Stimulated activated CD8-positive, alpha-beta memory T cell treated with anti-CD3 and anti-CD28 coated beads, Interleukin-12 subunit alpha, Interleukin-12 subunit beta, amount 100 ng/mL, for 4 hours (primary cell): ENCODE data around the gene SPACA5B.
"Not testable (repeated sequence)": the region's sequence is repeated elsewhere in the genome, so short reads cannot be mapped to it uniquely, and the experiment has no call there.

Experiments used
- DNase-seq: peaks from one replicate; pipeline ENCODE4 v3.0.0-alpha.2; 2020; ENCODE audit warnings: low read depth

The SPACA5B gene

GRCh38 chrX:48130326-48130725 is at the start of gene SPACA5B:
SPACA5B (plus strand) TSS chrX:48130626; CDS start chrX:48130688, 62 bp downstream.
- not testable (repeated sequence) for DNase-seq

- no peak for DNase-seq
Measured at GRCh38 chrX:48083212-48083611, 47.2 kb upstream of the SPACA5B start.

DNA sequence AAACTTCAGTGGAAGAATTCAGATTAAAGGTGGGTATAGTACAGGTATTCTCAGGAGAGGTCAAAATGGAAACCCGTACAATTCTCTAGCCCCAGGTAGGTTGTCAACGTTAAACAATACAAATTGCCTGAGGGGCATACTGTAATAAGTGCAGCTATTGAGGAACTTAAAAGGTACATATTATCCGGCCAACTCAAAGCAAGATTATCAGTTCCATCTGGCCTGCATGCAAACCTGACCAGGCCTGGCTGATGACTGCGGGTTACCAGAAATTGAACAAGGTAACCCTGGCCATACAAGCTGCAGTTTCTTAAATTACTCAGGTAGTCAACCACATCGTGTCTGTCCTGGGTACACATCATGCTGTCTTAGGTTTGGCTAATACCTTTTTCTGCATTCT is 46.7 kb upstream of the SPACA5B start:
- no peak for DNase-seq

DNA sequence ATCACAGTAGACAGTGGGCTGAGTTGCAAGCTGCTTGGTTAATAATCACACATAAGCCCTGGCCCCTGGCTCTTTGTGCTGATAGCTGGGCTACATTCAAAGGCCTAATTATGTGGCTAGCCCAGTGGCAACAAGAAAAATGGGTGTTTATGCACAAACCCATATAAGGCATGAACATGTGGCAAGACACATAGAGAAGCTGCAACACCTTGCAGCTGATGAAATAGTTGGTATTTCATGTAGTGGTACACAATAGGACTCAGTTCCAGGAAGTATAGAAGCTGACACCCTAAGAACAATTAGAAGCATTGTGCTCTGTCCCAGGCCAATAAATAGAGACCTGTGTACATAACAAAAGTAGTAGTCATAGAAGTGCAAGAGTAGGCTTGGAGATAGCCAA is 44.3 kb upstream of the SPACA5B start:
- no peak for DNase-seq

- no peak for DNase-seq
Measured at GRCh38 chrX:48090123-48090522, 40.3 kb upstream of the SPACA5B start.

DNA sequence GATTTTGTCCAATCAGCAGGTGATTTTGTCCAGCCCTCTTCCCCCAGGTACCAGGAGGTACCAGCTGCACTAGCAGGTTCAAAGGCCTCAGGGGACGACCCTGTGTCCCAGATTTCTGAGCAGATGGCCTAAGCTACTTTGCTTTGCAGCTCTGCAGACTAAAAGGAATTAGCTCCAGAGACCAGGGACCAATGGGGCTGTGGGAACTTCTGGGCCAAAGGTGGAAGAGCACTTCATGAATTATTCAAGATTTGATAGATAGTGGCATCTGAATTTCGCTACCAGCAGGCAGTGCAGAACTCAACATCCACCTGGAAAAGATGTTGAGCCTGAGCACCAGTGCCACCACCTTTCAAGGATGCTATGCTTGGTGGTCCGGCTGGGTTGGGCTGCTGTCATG is 37.9 kb upstream of the SPACA5B start:
- not testable (repeated sequence) for DNase-seq

DNA sequence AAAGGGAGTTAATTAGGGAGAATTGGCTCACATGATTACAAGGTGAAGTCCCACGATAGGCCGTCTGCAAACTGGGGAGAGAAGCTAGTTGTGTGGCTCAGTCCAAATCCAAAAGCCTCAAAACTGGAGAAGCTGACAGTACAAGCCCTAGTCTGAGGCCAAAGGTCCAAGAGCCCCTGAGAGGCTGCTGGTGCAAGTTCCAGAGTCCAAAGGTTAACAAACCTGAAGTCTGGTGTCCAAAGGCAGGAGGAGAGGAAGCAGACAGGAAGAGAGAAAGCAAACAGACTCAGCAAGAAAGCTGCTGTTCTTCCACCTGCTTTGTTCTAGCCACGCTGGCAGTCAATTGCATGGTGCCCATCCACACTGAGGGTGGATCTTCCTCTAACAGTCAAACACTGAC is 29.0 kb upstream of the SPACA5B start:
- DNase-seq = no peak

DNA sequence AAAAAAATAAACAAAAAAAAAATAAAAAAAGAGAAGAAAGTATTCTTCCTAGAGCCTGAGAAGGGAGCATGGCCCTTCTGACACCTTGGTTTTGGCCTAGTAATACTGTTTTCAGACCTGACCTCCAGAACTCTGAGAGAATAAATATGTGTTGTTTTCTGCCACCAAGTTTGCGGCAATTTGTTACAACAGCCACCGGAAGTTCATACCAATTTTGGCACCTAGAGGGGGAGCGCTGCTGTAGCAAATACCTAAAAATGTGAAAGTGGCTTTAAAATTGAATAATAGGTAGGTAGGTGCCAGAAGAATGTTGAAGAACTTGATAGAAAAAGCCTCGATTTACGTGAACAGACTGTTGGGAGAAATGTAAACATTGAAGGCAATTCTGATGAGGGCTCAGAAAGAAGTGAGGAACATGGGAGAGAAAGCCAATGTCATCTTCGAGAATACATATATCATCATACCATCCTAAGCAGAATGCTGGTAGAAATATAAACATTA is 27.5 kb upstream of the SPACA5B start:
- DNase-seq = no peak

DNA sequence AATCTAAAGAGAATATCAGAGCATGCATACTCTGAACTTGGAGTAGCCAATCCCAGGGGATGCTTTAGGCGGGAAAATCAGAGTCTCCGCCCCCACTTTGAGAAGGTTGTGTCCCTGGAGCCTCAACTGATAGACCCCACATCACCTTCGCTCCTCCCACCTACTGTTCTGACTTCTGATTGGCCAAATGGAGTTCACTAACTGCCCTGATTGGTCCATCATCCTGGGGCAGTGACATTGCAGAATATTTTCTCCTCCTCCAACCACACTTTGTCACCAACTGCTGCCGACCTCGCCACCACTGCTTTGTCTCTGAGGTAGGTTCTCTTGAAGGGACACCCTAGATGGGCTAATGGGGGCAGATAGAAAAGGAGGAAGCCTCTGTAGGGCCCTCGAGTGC is 22.7 kb upstream of the SPACA5B start:
- DNase-seq = no peak

DNA sequence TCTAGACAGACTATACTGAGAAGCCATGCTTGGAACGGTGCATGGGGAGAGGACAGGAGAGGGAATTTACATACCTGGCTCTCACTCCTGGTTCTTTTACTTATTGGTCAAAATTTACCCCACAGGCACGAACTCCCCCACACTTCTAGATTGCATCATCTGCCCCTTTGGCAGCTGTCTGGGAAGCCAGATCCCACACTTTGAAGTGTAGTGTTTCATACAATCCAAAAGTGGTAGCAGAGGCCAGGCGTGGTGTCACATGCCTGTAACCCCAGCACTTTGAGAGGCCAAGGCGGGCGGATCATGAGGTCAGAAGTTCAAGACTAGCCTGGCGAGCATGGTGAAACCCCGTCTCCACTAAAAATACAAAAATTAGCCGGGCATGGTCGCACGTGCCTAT is 5.1 kb upstream of the SPACA5B start:
- not testable (repeated sequence) for DNase-seq

DNA sequence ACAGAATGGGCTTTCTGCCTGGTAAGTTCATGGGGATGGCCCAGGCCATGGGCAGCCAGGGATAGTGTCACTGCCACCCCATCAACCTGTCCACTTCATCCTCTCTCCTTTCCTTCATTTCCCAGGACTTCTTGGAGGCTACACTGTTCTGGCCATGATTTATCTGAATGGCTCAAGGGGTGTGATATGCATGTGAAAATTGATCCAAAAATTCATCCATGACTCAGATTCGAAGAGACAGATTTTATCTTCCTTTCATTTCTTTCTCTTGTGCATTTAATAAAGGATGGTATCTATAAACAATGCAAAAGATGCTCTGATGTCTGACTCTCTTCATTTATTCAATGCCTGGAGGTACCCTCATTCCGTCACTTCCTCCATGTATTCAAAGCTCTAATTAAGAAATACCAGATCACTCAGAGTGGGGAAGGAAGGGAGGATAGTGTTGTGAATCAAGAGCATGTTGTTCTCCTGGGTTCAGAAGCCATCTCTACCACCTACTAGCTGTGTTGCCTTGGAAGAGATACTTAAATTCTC is 1.9 kb downstream of the SPACA5B start:
- not testable (repeated sequence) for DNase-seq

- not testable (repeated sequence) for DNase-seq
Measured at GRCh38 chrX:48139076-48139475, 8.7 kb downstream of the SPACA5B start.

DNA sequence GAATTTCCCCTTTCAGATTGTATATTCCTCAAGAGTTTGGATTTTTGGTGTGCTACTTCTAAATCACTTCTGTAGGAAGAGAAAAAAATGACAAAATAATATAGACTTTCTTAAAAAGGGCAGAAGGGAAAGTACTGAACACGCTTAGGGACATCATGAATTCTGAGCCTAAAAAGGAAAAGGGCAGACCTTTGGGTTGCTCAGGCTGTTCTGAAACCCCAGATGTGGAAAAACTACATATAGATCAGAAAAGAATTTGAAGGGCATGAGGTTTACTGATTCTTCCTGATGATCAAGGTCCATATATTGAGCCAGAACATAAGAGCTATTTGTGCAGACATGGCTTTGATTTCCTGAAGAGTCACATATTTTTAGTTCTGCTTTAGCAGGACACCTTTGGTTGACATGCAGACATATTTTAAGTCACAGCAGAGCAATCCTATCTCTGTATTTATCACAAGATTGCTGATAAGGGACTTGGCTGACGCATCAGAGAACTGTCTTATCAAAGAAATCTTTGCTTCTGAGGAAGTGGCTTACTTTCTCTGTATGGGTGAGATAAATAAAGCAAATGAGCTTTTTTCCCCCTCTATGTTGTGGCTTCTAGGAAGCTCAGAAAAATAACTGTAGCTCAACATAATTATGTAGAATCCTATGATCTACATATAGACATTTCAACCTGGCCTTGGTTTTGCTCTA is 11.5 kb downstream of the SPACA5B start:
- not testable (repeated sequence) for DNase-seq

GRCh38 chrX:48142697-48143096 is 12.3 kb downstream of the SPACA5B start:
- not testable (repeated sequence) for DNase-seq

- DNase-seq = no peak
Measured at GRCh38 chrX:48153769-48154168, 23.3 kb downstream of the SPACA5B start.

DNA sequence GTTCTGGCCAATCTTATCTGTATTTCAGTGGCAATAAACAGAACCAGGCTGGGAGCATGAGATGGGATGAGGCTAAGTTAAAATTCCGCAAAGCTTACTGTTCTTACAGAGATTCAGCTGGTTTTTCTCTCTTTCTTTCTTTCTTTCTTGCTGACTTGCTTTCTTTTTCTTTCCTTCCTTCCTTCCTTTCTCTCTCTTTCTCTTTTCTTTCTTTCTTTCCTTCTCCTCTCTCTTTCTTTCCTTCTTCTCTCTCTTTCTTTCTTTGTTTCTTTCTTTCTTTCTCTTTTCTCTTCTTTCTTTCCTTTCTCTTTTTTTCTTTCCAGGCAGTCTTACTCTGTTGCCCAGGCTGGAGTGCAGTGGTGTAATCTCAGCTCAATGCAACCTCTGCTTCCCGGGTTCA is 24.4 kb downstream of the SPACA5B start:
- no peak for DNase-seq

DNA sequence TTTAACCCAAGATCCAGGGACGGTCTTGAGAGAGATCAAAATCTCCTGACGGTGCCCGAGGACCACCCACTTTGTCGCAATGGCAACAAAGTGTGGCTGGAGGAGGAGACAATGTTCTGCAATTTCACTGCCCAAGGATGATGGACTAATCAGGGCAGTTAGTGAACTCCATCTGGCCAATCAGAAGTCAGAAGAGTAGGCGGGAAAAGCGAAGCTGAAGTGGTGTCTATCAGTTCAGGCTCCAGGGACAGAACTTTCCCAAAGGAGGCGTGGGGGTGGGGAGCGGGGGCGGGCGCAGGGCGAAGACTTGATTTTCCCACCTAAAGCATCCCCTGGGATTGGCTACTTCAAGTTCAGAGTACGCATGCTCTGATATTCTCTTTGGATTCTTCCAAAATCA is 25.6 kb downstream of the SPACA5B start:
- DNase-seq = no peak

DNA sequence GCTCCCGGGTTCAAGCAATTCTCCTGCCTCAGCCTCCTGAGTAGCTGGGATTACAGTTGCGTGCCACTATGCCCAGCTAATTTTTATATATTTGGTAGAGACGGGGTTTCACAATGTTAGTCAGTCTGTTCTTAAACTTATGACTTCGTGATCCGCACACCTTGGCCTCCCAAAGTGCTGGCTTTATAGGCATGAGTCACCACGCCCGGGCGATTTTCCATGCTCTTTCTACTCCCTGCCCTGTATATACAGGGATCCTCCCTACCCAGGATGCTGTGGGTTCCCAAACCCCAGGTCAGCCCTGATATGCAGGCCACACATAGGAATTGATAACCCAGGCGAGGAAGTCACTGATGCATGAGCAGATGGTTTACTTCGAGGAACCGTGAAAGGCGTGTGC is 34.8 kb downstream of the SPACA5B start:
- no peak for DNase-seq

GRCh38 chrX:48166322-48166721 is 35.9 kb downstream of the SPACA5B start:
- not testable (repeated sequence) for DNase-seq

- DNase-seq = no peak
Measured at GRCh38 chrX:48179691-48180090, 49.3 kb downstream of the SPACA5B start.

DNA sequence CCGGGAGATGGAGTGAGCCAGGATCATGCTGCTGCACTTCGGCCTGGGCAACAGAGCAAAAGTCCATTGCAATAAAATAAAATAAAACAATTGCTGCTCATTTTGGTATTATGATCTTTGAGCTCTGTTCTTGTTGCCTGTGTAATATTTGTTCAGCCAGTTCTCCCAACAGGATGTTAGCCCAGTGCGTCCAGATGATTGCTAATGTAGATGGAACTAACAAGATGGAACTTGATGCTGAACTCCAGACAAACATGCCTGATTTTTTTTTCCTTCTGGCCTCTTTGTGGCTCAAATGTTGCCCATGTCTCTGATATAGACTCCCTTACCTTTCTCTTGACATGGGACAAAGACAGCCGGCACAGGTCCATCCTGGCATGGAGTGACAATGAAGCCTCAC is 50.4 kb downstream of the SPACA5B start:
- DNase-seq = no peak

DNA sequence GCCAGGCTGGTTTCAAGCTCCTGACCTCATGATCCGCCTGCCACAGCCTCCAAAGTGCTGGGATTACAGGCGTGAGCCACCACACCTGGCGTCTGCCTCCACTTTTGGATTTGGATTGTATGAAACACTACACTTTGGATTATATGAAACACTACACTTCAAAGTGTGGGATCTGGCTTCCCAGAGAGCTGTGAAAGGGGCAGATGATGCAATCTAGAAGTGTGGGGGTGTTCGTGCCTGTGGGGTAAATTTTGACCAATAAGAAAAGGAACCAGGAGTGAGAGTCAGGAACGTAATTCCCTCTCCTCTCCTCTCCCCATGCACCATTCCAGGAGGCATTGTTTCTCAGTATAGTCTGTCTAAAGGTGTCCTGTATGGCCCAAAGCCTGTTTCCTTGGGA is 51.5 kb downstream of the SPACA5B start:
- not testable (repeated sequence) for DNase-seq
